Measurements from ENCODE around the gene TRIM72.

DNA sequence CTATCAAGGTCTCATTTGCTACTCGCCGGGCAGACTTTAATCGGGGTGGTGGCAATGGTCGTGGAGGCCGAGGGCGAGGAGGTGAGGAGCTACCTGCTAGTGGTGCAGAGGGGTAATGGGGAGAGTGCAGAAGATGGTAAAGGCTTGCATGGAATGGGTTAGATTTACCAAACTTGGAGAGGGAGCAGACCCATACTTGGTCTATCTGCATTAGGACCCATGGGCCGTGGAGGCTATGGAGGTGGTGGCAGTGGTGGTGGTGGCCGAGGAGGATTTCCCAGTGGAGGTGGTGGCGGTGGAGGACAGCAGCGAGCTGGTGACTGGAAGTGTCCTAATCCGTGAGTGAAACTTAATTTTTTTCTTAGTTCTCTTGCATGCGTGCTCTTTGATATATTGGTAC, 23.9 kb upstream of the TRIM72 start:
- TF ChIP-seq FOXP2 (optimal IDR thresholded peaks at IDR 0.05; ENCODE audit: borderline replicate concordance, extremely low read depth, extremely low read length, insufficient read depth) (no peak), POLR2AphosphoS5 (IDR thresholded peaks at IDR 0.05; ENCODE audit: low read depth, low read length) (no peak), SIN3A (IDR thresholded peaks at IDR 0.05; ENCODE audit: borderline replicate concordance, insufficient read depth, low read length) (no peak), TAF1 (IDR thresholded peaks at IDR 0.05; ENCODE audit: borderline replicate concordance, insufficient read depth, low read length) (no peak)
- TF ChIP-seq, protein P1, sequence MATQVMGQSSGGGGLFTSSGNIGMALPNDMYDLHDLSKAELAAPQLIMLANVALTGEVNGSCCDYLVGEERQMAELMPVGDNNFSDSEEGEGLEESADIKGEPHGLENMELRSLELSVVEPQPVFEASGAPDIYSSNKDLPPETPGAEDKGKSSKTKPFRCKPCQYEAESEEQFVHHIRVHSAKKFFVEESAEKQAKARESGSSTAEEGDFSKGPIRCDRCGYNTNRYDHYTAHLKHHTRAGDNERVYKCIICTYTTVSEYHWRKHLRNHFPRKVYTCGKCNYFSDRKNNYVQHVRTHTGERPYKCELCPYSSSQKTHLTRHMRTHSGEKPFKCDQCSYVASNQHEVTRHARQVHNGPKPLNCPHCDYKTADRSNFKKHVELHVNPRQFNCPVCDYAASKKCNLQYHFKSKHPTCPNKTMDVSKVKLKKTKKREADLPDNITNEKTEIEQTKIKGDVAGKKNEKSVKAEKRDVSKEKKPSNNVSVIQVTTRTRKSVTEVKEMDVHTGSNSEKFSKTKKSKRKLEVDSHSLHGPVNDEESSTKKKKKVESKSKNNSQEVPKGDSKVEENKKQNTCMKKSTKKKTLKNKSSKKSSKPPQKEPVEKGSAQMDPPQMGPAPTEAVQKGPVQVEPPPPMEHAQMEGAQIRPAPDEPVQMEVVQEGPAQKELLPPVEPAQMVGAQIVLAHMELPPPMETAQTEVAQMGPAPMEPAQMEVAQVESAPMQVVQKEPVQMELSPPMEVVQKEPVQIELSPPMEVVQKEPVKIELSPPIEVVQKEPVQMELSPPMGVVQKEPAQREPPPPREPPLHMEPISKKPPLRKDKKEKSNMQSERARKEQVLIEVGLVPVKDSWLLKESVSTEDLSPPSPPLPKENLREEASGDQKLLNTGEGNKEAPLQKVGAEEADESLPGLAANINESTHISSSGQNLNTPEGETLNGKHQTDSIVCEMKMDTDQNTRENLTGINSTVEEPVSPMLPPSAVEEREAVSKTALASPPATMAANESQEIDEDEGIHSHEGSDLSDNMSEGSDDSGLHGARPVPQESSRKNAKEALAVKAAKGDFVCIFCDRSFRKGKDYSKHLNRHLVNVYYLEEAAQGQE (IDR thresholded peaks at IDR 0.05; ENCODE audit: insufficient read depth in 1 of 2, low read depth in 2 of 2, low read length in 2 of 2) = no peak

All from PFSK-1 (cell line).